Dermis microvascular lymphatic vessel endothelial cell (primary cell): ENCODE data around the gene RABGEF1. TPM values are rescaled to one million over a fixed set of nuclear protein-coding genes. Genes with fewer than 3 reads are reported as not detected.
"Not testable (repeated sequence)": the region's sequence is repeated elsewhere in the genome, so short reads cannot be mapped to it uniquely, and the experiment has no call there.

Experiments used
- DNase-seq, 2 donors: peaks; one replicate each; pipeline versions ENCODE4 v3.0.0 to v3.0.0-alpha.2; 2010; ENCODE audit warnings: low read depth in 2 of 2
- total RNA-seq: library from RNA; depleted of rRNA; stranded (reverse); fragments of >200 nt; gene quantifications from 2 replicates; pipeline ENCODE4 v1.2.1, GENCODE V29; 2014

Gene RABGEF1
- total RNA-seq, 1 donor from 2014 or later: 18.1 TPM

DNA sequence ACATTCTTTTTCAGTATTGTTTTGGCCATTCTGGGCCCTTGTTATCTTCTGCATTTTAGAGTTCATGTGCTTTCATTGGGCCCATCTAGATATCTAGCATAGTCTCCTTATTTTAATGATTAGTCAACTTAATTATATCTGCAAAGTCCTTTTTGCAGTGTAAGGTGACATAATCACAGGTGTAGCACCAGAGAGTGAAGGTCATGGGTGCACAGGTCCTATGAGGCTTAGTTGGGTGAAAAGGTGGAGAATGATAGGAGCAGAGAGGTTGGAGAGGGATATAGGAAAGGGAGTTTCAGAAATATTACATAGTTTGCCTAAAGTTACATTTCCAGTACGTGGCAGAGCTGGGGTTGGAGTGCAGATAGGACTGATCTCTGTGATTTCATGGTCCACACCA is 24.4 kb downstream of the RABGEF1 start:
- DNase-seq: not testable (repeated sequence)

DNA sequence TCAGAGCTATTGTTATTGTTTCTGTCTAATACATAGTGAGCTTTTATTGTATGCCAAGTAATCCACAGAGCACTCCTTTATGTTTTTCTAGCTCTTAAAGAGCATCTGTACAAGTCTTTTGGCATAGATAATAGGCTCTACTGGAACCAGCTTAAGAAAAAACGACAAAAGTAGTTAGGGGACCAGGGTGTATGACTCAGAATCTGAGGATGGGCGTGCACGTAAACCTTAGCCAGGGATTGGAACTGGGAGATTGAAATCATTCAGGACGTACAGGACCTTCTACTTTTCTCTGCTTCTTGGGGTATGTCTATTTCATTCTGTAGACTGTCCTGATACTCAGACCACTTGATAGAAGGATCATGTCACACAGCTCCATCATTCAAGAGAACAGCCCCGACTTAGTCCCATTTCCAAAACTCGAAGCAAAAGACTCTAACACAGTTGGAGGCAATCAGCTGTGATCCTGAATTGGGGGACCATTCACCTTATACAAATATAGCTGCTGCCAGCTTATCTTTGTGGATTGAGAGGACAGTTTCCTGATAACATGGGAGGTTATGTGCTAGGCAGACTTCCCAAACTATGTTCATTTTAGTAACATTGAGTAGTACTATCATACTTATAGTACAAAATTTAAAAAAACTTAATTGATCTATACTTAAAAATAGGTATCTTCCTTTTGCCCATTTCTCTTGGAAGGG is 24.9 kb downstream of the RABGEF1 start:
- peak in 1 of 2 donors; percentile 31 for DNase-seq

DNA sequence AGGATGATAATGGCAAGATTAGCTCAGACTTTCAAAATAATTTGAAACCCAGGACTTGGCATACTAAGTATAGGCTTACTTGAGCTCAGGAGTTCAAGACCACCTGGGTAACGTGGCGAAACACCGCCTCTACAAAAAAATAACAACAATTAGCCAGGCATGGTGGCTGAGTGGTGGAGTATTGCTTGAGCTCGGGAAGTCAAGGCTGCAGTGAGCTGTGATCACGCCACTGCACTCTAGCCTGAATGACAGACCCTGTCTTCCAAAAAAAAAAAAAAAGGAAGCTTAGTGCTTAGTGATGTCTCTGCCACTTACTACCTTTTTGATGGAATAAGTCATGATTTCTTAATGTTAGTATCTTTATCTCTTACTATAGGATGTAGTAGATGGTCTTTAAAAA is 25.5 kb downstream of the RABGEF1 start:
- no peak for DNase-seq

DNA sequence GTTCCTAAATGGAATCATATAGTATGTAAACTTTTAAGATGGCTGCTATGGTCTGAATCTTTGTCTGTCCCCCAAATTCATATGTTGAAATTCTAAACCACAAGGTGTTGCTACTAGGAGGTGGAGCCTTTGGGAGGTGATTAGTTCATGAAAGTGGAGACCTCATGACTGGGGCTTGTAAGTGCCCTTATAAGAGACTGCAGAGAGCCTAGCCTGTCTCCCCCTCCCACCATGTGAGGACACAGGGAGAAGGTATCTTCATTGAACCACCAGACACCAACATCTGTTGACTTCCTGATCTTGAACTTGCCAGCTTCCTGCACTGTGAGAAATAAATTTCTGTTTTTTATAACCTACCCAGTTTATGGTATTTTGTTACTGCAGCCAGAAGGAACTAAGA is 27.0 kb downstream of the RABGEF1 start:
- not testable (repeated sequence) for DNase-seq

GRCh38 chr7:66768865-66769832 is 28.6 kb downstream of the RABGEF1 start:
- no peak for DNase-seq

- no peak for DNase-seq
Observed at GRCh38 chr7:66769833-66770512, 29.4 kb downstream of the RABGEF1 start.

DNA sequence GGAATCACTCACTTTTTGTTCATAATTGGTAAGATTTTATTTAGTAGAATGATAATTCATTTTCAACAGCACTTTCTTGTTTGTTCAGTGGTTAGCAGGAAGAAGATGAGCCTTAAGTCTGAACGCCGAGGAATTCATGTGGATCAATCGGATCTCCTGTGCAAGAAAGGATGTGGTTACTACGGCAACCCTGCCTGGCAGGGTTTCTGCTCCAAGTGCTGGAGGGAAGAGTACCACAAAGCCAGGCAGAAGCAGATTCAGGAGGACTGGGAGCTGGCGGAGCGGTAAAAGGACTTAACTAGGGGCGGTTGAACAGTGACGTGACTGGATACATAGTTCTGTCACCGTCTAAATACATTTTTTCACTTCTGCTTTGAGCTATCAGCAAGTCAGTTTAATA is 31.3 kb downstream of the RABGEF1 start:
- DNase-seq: no peak

DNA sequence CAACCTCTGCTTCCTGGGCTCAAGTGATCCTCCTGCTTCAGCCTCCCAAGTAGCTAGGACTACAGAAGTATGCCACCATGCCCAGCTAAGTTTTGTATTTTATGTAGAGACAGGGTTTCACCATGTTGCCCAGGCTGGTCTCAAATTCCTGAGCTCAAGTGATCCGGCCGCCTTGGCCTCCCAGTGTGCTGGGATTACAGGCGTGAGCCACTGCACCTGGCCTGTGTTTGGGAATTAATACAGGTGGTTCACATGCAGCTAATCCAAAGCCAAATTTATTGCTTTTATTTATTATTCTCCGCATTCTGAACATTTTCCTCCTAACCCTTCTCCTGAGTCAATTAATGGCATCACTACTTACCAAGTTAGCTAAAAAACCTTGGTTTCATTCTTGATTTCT is 33.2 kb downstream of the RABGEF1 start:
- DNase-seq: not testable (repeated sequence)

GRCh38 chr7:66776383-66776782 is 35.9 kb downstream of the RABGEF1 start:
- not testable (repeated sequence) for DNase-seq

- DNase-seq: no peak
Observed at GRCh38 chr7:66776800-66777442, 36.4 kb downstream of the RABGEF1 start.

GRCh38 chr7:66778201-66778600 is 37.7 kb downstream of the RABGEF1 start:
- no peak for DNase-seq

DNA sequence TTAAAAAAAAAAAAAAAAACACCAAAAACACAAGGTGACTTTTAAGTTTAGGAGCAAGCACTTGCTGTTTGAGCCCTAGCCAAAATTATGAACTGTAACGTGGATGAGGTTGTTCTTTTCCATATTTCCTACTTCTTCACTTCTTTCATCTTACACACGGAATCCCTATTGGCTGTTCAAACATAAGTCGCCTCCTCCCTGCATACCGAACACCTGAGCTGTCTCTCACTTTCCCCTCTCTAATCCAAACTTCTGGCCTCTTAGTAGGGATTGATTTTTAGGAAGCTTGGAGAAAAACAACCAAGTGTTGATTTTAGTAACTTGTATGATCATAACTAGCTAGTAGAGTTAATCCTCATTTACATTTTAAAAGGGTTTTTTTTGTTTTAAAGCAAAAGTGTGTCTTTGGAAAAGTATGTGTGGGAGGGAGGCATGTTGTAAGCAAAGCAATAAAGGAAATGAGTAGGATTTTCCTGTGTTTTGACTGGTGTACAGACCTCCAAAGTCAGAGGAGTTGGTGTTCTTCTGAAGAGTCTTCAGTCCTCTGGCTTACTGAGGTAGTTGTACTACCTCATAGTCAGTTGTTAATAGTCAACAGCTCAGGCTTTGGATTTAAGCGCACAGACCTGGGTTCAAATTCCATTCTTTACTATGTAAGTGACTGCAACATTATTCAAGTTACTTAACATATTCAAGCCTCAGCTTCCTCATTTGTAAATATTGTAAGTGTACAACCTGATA is 39.3 kb downstream of the RABGEF1 start:
- DNase-seq: peak; percentile 36 to 84

DNA sequence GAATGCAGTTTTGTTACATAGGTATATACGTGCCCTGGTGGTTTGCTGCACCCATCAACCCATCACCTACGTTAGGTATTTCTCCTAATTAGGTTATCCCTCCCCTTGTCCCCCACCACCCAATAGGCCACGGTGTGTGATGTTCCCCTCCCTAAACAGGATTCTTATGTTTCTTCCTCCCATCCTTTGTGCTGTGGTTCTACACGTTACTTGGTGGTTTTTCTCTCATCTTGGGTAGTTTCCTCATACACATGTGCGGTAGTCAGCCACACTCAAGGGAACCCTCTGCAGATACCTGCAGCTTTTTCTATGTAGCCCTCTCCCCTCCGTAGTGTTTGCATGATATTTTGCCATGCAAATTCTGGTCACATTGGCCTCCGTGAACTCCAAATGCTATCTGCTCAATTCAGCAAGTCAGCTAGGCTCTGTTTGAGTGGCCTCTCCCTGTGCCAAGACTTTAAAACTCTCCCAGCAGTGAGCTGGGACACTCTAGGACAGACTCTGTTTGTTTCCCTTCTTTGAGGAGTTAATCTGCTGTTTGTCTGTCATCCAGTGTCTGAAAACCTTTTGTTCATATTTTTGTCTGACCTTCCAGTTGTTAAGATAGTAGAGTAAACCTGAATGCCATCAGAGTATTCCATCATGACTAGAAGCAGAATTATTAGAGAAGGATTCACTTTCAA is 41.0 kb downstream of the RABGEF1 start:
- no peak for DNase-seq

- DNase-seq: not testable (repeated sequence)
Observed at GRCh38 chr7:66782875-66783274, 42.3 kb downstream of the RABGEF1 start.

GRCh38 chr7:66783887-66784595 is 43.5 kb downstream of the RABGEF1 start:
- not testable (repeated sequence) for DNase-seq

DNA sequence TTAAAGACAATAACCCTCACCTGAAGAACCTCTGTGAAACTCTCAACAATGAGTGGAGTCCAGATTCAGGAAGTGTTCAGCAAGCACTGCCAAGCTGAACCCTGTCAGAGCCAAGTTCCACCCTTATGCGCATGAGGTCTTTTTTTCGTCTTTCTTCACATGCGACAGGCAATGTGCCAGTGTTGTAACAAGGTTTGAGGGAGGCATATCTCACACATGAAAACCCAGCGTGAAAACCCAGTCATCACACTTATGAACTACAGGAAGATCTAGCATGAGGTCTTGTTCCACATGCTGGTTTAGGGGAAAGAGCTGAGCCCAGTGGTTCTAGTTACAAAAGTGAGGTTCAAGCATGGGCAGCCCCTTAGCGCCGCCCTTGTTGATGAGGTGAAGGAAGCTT is 49.7 kb downstream of the RABGEF1 start:
- DNase-seq: peak in 1 of 2 donors; percentile 3

GRCh38 chr7:66790725-66791124 is 50.2 kb downstream of the RABGEF1 start:
- no peak for DNase-seq

DNA sequence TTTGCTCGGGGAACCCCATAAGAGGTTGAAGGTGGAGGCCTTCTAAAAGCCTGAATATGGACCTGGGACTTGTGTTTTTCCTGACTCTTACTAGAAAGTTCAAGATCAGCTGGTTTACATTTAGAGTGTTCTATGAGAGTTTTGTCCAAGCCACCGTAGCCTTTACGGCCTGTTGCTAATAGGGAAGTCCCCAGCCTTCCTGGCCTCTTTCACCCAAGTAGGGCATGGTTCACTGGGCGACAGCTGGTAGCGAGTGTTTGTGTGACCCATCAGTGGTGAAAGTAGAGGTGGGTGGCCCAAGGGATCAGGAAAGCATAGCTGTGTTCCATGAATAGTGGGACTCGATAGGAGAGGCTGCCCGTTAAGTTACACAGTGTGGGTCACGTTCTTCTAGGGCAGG is 60.1 kb downstream of the RABGEF1 start:
- no peak for DNase-seq

GRCh38 chr7:66804001-66804400 is 63.5 kb downstream of the RABGEF1 start:
- no peak for DNase-seq

- DNase-seq: no peak
Observed at GRCh38 chr7:66807736-66808135, 67.2 kb downstream of the RABGEF1 start.
